ENCODE measurements around the gene CWC25. TPM values are rescaled to one million over a fixed set of nuclear protein-coding genes. Genes with fewer than 3 reads are reported as not detected.

Gene CWC25
- total and polyA plus RNA-seq, 2 of the 13 experiments (the other 11 are each of a cell fraction or from before 2014, with no cell fraction given): 15.6 to 22.7 TPM

- TF ChIP-seq THAP9 (CRISPR knock-in tag; IDR thresholded peaks at IDR 0.05; ENCODE audit: borderline replicate concordance): peak; percentile 26; the same call in 1 of the 2 replicates
- peak; percentile 76; the same call in 1 of the 2 replicates for TF ChIP-seq NR0B2 (CRISPR knock-in tag; IDR thresholded peaks at IDR 0.05)
- no peak for TF ChIP-seq GLI4 (CRISPR knock-in tag; IDR thresholded peaks at IDR 0.05; ENCODE audit: borderline replicate concordance)
- peak; percentile 54 for TF ChIP-seq FOSL2 (CRISPR knock-in tag; IDR thresholded peaks at IDR 0.05)
- TF ChIP-seq RORA (CRISPR knock-in tag; IDR thresholded peaks at IDR 0.05): no peak
- no peak for TF ChIP-seq ZNF17 (CRISPR knock-in tag; IDR thresholded peaks at IDR 0.05)
- TF ChIP-seq SMYD3 (CRISPR knock-in tag; IDR thresholded peaks at IDR 0.05): peak; percentile 65; the same call in 1 of the 2 replicates
- no peak for TF ChIP-seq MAFF (IDR thresholded peaks at IDR 0.05; ENCODE audit: low read depth, low read length)
- TF ChIP-seq DMAP1 (CRISPR knock-in tag; IDR thresholded peaks at IDR 0.05): peak; percentile 13; the same call in 1 of the 2 replicates
- TF ChIP-seq PRDM15 (CRISPR knock-in tag; IDR thresholded peaks at IDR 0.05): no peak; the same call in 1 of the 2 replicates
- no peak for TF ChIP-seq PAX8 (CRISPR knock-in tag; IDR thresholded peaks at IDR 0.05; ENCODE audit: borderline replicate concordance)
- TF ChIP-seq ZBTB33 (CRISPR knock-in tag; IDR thresholded peaks at IDR 0.05): no peak
- TF ChIP-seq NR1H2 (CRISPR knock-in tag; IDR thresholded peaks at IDR 0.05; ENCODE audit: borderline replicate concordance, low read depth): peak; percentile 21; the same call in 1 of the 2 replicates
- peak; percentile 80 for TF ChIP-seq MAF1 (CRISPR knock-in tag; IDR thresholded peaks at IDR 0.05; ENCODE audit: borderline replicate concordance)
- TF ChIP-seq GLMP (CRISPR knock-in tag; IDR thresholded peaks at IDR 0.05; ENCODE audit: borderline replicate concordance): no peak
- peak; percentile 76 for TF ChIP-seq ATF2 (CRISPR knock-in tag; IDR thresholded peaks at IDR 0.05)
- TF ChIP-seq PAF1 (CRISPR knock-in tag; IDR thresholded peaks at IDR 0.05): no peak
Observed at GRCh38 chr17:38869526-38870258, 44.6 kb upstream of the CWC25 start, which contains the start of gene LASP1 (continued).

Measured in HepG2 (cell line).